GM18498 (cell line): ENCODE results near the gene ZIC5.

ENCODE experiments used
- ATAC-seq: cut with Tn5 transposase; IDR thresholded peaks from one replicate; pipeline ENCODE4 v1.9.1; 2021; ENCODE audit warnings: mild to moderate bottlenecking, moderate library complexity; ENCODE audit not compliant: unreplicated experiment

Gene ZIC5

GRCh38 chr13:99976575-99976974, 5.0 kb upstream of the ZIC5 start:
- ATAC-seq: no peak

GRCh38 chr13:99975626-99976025, 4.1 kb upstream of the ZIC5 start:
- ATAC-seq: no peak

GRCh38 chr13:99974939-99975561, 3.5 kb upstream of the ZIC5 start:
- ATAC-seq: no peak

- no peak for ATAC-seq
Measured at GRCh38 chr13:99974296-99974938, 2.9 kb upstream of the ZIC5 start.

GRCh38 chr13:99973808-99974185, 2.2 kb upstream of the ZIC5 start:
- ATAC-seq: no peak

- ATAC-seq: no peak
Measured at GRCh38 chr13:99973163-99973807, 1.7 kb upstream of the ZIC5 start.

- no peak for ATAC-seq
Measured at GRCh38 chr13:99972190-99972731, 694 bp upstream of the ZIC5 start.

- no peak for ATAC-seq
Measured at GRCh38 chr13:99970651-99971575, 654 bp downstream of the ZIC5 start.

- ATAC-seq: no peak
Measured at GRCh38 chr13:99969919-99970650, 1.5 kb downstream of the ZIC5 start.

- no peak for ATAC-seq
Measured at GRCh38 chr13:99969453-99969918, 2.1 kb downstream of the ZIC5 start.

- no peak for ATAC-seq
Measured at GRCh38 chr13:99968521-99969452, 2.8 kb downstream of the ZIC5 start.

GRCh38 chr13:99967869-99968520, 3.6 kb downstream of the ZIC5 start:
- no peak for ATAC-seq

- ATAC-seq: no peak
Measured at GRCh38 chr13:99967498-99967868, 4.1 kb downstream of the ZIC5 start.

- ATAC-seq: no peak
Measured at GRCh38 chr13:99966064-99966805, 5.3 kb downstream of the ZIC5 start.

- ATAC-seq: no peak
Measured at GRCh38 chr13:99965329-99966000, 6.1 kb downstream of the ZIC5 start.

- no peak for ATAC-seq
Measured at GRCh38 chr13:99963816-99964339, 7.7 kb downstream of the ZIC5 start.

GRCh38 chr13:99962242-99962641, 9.3 kb downstream of the ZIC5 start:
- ATAC-seq: no peak
